ENCODE results near the gene RFX7. TPM values are rescaled to one million over a fixed set of nuclear protein-coding genes. Genes with fewer than 3 reads are reported as not detected.

The RFX7 gene
- total RNA-seq, 1 experiment from 2014 or later, result 18.1 TPM

DNA sequence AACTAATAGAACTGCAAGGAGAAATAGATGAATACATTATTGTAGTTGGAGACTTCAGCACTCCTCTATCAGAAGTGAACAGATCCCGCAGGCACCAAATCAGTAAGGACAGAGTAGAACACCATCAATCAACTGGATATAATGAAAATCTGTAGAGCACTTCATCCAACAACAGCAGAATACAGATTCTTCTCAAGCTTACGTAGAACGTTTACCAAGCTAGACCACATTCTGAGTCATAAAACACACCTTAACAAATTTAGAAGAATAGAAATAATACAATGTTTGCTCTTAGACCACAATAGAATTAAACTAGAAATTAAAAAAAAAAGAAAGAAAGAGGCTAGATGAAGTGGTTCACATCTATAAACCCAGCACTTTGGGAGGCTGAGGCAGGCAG is 179.5 kb downstream of the RFX7 start:
- no TSS peak for BruUV-seq (replicated peaks)
- H3K4me1 ChIP-seq (ENCODE audit: control insufficient read depth in 1 of 2, insufficient read depth in 2 of 2, low read length in 2 of 2), result peaks cover 17 to 19% of the 10 kb centered on the region in 2 experiments
- ChIA-PET POLR2A (no interaction called here), RAD21 (ENCODE audit: low non-redundant PET in 1 of 2, low total read pairs in 2 of 2, uncharacterized antibody in 2 of 2, unreplicated experiment in 2 of 2) (no interaction called here), CTCF (no interaction called here)
- ATAC-seq (no peak), DNase-seq (ENCODE audit: low read depth, low spot score) (no peak)
- no peak overlapping the region for H3K9ac ChIP-seq (ENCODE audit: low read length)
- H3K27ac ChIP-seq (ENCODE audit: low read depth, low read length), result no peak overlapping the region
- no peak overlapping the region for H2AFZ ChIP-seq (ENCODE audit: low read depth, low read length, poor library complexity, severe bottlenecking)
- H3K79me2 ChIP-seq (ENCODE audit: insufficient read depth, low read length), result no peaks in the 10 kb centered on the region
- H4K20me1 ChIP-seq (ENCODE audit: insufficient read depth), result no peaks in the 10 kb centered on the region
- intact Hi-C loops (cut with micrococcal nuclease), result no loop called here
- H3K9me2 ChIP-seq (ENCODE audit: insufficient read depth), result no peaks in the 10 kb centered on the region
- no peak for TF ChIP-seq EZH2phosphoT487 (IDR thresholded peaks at IDR 0.05; ENCODE audit: borderline replicate concordance)
- TF ChIP-seq EZH2 (IDR thresholded peaks at IDR 0.05), result no peak
- TF ChIP-seq, protein P1, sequence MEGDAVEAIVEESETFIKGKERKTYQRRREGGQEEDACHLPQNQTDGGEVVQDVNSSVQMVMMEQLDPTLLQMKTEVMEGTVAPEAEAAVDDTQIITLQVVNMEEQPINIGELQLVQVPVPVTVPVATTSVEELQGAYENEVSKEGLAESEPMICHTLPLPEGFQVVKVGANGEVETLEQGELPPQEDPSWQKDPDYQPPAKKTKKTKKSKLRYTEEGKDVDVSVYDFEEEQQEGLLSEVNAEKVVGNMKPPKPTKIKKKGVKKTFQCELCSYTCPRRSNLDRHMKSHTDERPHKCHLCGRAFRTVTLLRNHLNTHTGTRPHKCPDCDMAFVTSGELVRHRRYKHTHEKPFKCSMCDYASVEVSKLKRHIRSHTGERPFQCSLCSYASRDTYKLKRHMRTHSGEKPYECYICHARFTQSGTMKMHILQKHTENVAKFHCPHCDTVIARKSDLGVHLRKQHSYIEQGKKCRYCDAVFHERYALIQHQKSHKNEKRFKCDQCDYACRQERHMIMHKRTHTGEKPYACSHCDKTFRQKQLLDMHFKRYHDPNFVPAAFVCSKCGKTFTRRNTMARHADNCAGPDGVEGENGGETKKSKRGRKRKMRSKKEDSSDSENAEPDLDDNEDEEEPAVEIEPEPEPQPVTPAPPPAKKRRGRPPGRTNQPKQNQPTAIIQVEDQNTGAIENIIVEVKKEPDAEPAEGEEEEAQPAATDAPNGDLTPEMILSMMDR (IDR thresholded peaks at IDR 0.05 in 2 of 3, conservative IDR thresholded peaks at IDR 0.05 in 1 of 3; ENCODE audit: borderline replicate concordance in 1 of 3, insufficient read depth in 1 of 3, low read depth in 2 of 3, low read length in 2 of 3), result no peak
- TF ChIP-seq, protein P2, sequence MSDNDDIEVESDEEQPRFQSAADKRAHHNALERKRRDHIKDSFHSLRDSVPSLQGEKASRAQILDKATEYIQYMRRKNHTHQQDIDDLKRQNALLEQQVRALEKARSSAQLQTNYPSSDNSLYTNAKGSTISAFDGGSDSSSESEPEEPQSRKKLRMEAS (IDR thresholded peaks at IDR 0.05), result no peak
- no peaks in the 10 kb centered on the region for H3K9me3 ChIP-seq (ENCODE audit: control insufficient read depth in 1 of 2, insufficient read depth in 1 of 2, low read depth in 1 of 2, low read length in 2 of 2)
- no peak overlapping the region for H3K4me3 ChIP-seq (replicated peaks in 1 of 2; ENCODE audit: low read depth in 1 of 2, low read length in 2 of 2)
- no peak overlapping the region for H3K4me2 ChIP-seq (ENCODE audit: low read length)
- H3K36me3 ChIP-seq (ENCODE audit: control insufficient read depth in 1 of 2, insufficient read depth in 2 of 2, low read length in 2 of 2), result no peaks in the 10 kb centered on the region
- H3K27me3 ChIP-seq (ENCODE audit: insufficient read depth, low read length), result no peaks in the 10 kb centered on the region

DNA sequence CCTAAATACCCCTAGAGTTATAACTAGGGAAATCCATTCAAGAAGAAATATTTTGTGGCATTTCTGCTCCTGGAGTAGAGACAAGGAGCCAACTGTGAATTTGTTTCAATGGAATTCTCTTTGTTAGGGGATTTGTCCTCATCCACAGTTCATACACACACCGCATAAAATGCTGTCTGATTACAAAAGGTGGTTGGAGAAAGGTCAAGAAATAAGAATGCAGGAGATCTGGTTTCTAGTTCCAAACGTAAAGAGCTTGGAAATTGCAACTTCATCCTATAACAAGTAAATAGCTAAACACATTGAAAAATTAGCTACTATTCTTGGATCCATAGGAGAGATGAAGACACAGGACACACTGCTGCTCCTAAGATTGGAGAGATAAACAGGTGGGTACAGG is 184.0 kb downstream of the RFX7 start:
- no peaks in the 10 kb centered on the region for H3K9me2 ChIP-seq (ENCODE audit: insufficient read depth)
- CTCF ChIA-PET, result no interaction called here
- RAD21 ChIA-PET (ENCODE audit: low non-redundant PET in 1 of 2, low total read pairs in 2 of 2, uncharacterized antibody in 2 of 2, unreplicated experiment in 2 of 2), result no interaction called here
- no peak overlapping the region for H3K27ac ChIP-seq (ENCODE audit: low read depth, low read length)
- no peaks in the 10 kb centered on the region for H3K9me3 ChIP-seq (ENCODE audit: control insufficient read depth in 1 of 2, insufficient read depth in 1 of 2, low read depth in 1 of 2, low read length in 2 of 2)
- ATAC-seq (no peak), DNase-seq (ENCODE audit: low read depth, low spot score) (no peak)
- H3K9ac ChIP-seq (ENCODE audit: low read length), result no peak overlapping the region
- H3K27me3 ChIP-seq (ENCODE audit: insufficient read depth, low read length), result no peaks in the 10 kb centered on the region
- intact Hi-C loops (cut with micrococcal nuclease), result loop anchor here (10.0 kb wide), 1 partner anchor 165 kb away; no protein-coding TSS in a partner anchor
- H3K4me3 ChIP-seq (replicated peaks in 1 of 2; ENCODE audit: low read depth in 1 of 2, low read length in 2 of 2), result no peak overlapping the region
- no TSS peak for BruUV-seq (replicated peaks)
- H4K20me1 ChIP-seq (ENCODE audit: insufficient read depth), result no peaks in the 10 kb centered on the region
- no peak overlapping the region for H2AFZ ChIP-seq (ENCODE audit: low read depth, low read length, poor library complexity, severe bottlenecking)
- no peaks in the 10 kb centered on the region for H3K79me2 ChIP-seq (ENCODE audit: insufficient read depth, low read length)
- POLR2A ChIA-PET, result interaction anchor here (0.5 kb wide), 1 partner anchor 81 kb away, joined by 4 read pairs; no protein-coding TSS in a partner anchor
- peaks cover 17 to 24% of the 10 kb centered on the region in 2 experiments for H3K4me1 ChIP-seq (ENCODE audit: control insufficient read depth in 1 of 2, insufficient read depth in 2 of 2, low read length in 2 of 2)
- no peaks in the 10 kb centered on the region for H3K36me3 ChIP-seq (ENCODE audit: control insufficient read depth in 1 of 2, insufficient read depth in 2 of 2, low read length in 2 of 2)
- peak overlapping the region; percentile 76 for H3K4me2 ChIP-seq (ENCODE audit: low read length)
- TF ChIP-seq EGR1 (IDR thresholded peaks at IDR 0.05; ENCODE audit: low read depth) (no peak), ZNF274 (IDR thresholded peaks at IDR 0.05; ENCODE audit: low read depth, low read length) (no peak), JUND (IDR thresholded peaks at IDR 0.05) (no peak)
- TF ChIP-seq, protein P3, sequence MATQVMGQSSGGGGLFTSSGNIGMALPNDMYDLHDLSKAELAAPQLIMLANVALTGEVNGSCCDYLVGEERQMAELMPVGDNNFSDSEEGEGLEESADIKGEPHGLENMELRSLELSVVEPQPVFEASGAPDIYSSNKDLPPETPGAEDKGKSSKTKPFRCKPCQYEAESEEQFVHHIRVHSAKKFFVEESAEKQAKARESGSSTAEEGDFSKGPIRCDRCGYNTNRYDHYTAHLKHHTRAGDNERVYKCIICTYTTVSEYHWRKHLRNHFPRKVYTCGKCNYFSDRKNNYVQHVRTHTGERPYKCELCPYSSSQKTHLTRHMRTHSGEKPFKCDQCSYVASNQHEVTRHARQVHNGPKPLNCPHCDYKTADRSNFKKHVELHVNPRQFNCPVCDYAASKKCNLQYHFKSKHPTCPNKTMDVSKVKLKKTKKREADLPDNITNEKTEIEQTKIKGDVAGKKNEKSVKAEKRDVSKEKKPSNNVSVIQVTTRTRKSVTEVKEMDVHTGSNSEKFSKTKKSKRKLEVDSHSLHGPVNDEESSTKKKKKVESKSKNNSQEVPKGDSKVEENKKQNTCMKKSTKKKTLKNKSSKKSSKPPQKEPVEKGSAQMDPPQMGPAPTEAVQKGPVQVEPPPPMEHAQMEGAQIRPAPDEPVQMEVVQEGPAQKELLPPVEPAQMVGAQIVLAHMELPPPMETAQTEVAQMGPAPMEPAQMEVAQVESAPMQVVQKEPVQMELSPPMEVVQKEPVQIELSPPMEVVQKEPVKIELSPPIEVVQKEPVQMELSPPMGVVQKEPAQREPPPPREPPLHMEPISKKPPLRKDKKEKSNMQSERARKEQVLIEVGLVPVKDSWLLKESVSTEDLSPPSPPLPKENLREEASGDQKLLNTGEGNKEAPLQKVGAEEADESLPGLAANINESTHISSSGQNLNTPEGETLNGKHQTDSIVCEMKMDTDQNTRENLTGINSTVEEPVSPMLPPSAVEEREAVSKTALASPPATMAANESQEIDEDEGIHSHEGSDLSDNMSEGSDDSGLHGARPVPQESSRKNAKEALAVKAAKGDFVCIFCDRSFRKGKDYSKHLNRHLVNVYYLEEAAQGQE (IDR thresholded peaks at IDR 0.05; ENCODE audit: low read depth), result no peak
